ENCODE data around the gene SEZ6L2. TPM values are rescaled to one million over a fixed set of nuclear protein-coding genes. Genes with fewer than 3 reads are reported as not detected.
A peak's percentile ranks its signal among the peaks of the same experiment; 100 is the strongest.

SEZ6L2 gene
- total and polyA plus RNA-seq, 2 of the 13 experiments (the other 11 are each of a cell fraction or from before 2014, with no cell fraction given): 14.9 to 16.9 TPM

DNA sequence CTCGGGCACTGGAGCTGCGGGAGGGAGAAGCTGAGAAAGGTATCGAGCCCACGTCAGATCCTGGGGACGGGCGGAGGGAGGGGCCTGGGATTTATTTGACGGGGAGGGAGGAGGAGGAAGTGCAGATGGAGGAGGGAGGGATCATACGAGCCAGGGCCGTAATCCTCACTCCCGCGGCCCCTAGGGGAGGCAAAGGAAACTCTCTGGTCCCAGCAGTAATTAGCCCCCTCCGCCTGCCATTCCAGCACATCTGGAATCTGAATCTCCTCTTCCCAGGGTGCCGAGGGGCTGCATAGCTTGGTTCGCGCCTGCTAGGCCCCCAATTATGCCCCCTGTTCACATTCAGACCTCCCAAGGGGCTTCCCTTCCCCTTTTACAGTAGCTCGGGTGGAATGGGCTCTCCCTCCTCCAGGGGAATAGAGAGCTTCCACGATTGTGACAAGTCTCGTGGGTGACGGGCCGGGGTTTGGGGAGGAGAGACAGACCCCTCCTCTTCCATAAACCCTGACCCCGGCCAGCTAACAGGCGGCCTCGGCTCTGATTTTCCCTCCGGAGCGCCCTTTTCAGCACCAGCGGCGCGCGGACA lies at the start of gene SEZ6L2 (continued):
- TF ChIP-seq, protein P1, sequence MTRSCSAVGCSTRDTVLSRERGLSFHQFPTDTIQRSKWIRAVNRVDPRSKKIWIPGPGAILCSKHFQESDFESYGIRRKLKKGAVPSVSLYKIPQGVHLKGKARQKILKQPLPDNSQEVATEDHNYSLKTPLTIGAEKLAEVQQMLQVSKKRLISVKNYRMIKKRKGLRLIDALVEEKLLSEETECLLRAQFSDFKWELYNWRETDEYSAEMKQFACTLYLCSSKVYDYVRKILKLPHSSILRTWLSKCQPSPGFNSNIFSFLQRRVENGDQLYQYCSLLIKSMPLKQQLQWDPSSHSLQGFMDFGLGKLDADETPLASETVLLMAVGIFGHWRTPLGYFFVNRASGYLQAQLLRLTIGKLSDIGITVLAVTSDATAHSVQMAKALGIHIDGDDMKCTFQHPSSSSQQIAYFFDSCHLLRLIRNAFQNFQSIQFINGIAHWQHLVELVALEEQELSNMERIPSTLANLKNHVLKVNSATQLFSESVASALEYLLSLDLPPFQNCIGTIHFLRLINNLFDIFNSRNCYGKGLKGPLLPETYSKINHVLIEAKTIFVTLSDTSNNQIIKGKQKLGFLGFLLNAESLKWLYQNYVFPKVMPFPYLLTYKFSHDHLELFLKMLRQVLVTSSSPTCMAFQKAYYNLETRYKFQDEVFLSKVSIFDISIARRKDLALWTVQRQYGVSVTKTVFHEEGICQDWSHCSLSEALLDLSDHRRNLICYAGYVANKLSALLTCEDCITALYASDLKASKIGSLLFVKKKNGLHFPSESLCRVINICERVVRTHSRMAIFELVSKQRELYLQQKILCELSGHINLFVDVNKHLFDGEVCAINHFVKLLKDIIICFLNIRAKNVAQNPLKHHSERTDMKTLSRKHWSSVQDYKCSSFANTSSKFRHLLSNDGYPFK (CRISPR knock-in tag; IDR thresholded peaks at IDR 0.05; ENCODE audit: borderline replicate concordance): 0 out of 2 replicates have a peak, but pooled peaks have one; percentile 35
- TF ChIP-seq SRSF1 (optimal IDR thresholded peaks at IDR 0.05; ENCODE audit: low read depth, low read length): peak; percentile 33
- TF ChIP-seq TEAD2 (CRISPR knock-in tag; IDR thresholded peaks at IDR 0.05): peak; percentile 89; the same call in 1 of the 2 replicates
- TF ChIP-seq, protein P2, sequence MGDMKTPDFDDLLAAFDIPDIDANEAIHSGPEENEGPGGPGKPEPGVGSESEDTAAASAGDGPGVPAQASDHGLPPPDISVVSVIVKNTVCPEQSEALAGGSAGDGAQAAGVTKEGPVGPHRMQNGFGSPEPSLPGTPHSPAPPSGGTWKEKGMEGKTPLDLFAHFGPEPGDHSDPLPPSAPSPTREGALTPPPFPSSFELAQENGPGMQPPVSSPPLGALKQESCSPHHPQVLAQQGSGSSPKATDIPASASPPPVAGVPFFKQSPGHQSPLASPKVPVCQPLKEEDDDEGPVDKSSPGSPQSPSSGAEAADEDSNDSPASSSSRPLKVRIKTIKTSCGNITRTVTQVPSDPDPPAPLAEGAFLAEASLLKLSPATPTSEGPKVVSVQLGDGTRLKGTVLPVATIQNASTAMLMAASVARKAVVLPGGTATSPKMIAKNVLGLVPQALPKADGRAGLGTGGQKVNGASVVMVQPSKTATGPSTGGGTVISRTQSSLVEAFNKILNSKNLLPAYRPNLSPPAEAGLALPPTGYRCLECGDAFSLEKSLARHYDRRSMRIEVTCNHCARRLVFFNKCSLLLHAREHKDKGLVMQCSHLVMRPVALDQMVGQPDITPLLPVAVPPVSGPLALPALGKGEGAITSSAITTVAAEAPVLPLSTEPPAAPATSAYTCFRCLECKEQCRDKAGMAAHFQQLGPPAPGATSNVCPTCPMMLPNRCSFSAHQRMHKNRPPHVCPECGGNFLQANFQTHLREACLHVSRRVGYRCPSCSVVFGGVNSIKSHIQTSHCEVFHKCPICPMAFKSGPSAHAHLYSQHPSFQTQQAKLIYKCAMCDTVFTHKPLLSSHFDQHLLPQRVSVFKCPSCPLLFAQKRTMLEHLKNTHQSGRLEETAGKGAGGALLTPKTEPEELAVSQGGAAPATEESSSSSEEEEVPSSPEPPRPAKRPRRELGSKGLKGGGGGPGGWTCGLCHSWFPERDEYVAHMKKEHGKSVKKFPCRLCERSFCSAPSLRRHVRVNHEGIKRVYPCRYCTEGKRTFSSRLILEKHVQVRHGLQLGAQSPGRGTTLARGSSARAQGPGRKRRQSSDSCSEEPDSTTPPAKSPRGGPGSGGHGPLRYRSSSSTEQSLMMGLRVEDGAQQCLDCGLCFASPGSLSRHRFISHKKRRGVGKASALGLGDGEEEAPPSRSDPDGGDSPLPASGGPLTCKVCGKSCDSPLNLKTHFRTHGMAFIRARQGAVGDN (CRISPR knock-in tag; IDR thresholded peaks at IDR 0.05): 0 out of 2 replicates have a peak, but pooled peaks have one; percentile 2
- TF ChIP-seq NCOA1 (CRISPR knock-in tag; IDR thresholded peaks at IDR 0.05): peak; percentile 37; the same call in 1 of the 2 replicates
- TF ChIP-seq TMF1 (CRISPR knock-in tag; IDR thresholded peaks at IDR 0.05; ENCODE audit: low read depth): peak; percentile 95; the same call in 1 of the 2 replicates
- TF ChIP-seq ZNF550 (CRISPR knock-in tag; IDR thresholded peaks at IDR 0.05; ENCODE audit: borderline replicate concordance): no peak
- TF ChIP-seq ZNF891 (CRISPR knock-in tag; IDR thresholded peaks at IDR 0.05): peak; percentile 86
- TF ChIP-seq KLF6 (CRISPR knock-in tag; IDR thresholded peaks at IDR 0.05): peak; percentile 99; the same call in 1 of the 2 replicates
- TF ChIP-seq, protein P3, sequence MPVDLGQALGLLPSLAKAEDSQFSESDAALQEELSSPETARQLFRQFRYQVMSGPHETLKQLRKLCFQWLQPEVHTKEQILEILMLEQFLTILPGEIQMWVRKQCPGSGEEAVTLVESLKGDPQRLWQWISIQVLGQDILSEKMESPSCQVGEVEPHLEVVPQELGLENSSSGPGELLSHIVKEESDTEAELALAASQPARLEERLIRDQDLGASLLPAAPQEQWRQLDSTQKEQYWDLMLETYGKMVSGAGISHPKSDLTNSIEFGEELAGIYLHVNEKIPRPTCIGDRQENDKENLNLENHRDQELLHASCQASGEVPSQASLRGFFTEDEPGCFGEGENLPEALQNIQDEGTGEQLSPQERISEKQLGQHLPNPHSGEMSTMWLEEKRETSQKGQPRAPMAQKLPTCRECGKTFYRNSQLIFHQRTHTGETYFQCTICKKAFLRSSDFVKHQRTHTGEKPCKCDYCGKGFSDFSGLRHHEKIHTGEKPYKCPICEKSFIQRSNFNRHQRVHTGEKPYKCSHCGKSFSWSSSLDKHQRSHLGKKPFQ (CRISPR knock-in tag; IDR thresholded peaks at IDR 0.05; ENCODE audit: insufficient replicate concordance): no peak
- TF ChIP-seq ZSCAN21 (CRISPR knock-in tag; IDR thresholded peaks at IDR 0.05; ENCODE audit: borderline replicate concordance): no peak; the same call in 1 of the 2 replicates
- TF ChIP-seq RFXAP (CRISPR knock-in tag; IDR thresholded peaks at IDR 0.05; ENCODE audit: borderline replicate concordance): peak; percentile 91; the same call in 1 of the 2 replicates
- TF ChIP-seq MTA1 (CRISPR knock-in tag; IDR thresholded peaks at IDR 0.05; ENCODE audit: borderline replicate concordance): no peak
- no peak for TF ChIP-seq ZNF451 (CRISPR knock-in tag; IDR thresholded peaks at IDR 0.05)
- TF ChIP-seq, protein P4, sequence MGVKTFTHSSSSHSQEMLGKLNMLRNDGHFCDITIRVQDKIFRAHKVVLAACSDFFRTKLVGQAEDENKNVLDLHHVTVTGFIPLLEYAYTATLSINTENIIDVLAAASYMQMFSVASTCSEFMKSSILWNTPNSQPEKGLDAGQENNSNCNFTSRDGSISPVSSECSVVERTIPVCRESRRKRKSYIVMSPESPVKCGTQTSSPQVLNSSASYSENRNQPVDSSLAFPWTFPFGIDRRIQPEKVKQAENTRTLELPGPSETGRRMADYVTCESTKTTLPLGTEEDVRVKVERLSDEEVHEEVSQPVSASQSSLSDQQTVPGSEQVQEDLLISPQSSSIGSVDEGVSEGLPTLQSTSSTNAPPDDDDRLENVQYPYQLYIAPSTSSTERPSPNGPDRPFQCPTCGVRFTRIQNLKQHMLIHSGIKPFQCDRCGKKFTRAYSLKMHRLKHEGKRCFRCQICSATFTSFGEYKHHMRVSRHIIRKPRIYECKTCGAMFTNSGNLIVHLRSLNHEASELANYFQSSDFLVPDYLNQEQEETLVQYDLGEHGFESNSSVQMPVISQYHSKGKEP (CRISPR knock-in tag; IDR thresholded peaks at IDR 0.05): peak; percentile 97; the same call in 1 of the 2 replicates
- TF ChIP-seq, protein P5, sequence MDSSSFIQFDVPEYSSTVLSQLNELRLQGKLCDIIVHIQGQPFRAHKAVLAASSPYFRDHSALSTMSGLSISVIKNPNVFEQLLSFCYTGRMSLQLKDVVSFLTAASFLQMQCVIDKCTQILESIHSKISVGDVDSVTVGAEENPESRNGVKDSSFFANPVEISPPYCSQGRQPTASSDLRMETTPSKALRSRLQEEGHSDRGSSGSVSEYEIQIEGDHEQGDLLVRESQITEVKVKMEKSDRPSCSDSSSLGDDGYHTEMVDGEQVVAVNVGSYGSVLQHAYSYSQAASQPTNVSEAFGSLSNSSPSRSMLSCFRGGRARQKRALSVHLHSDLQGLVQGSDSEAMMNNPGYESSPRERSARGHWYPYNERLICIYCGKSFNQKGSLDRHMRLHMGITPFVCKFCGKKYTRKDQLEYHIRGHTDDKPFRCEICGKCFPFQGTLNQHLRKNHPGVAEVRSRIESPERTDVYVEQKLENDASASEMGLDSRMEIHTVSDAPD (CRISPR knock-in tag; IDR thresholded peaks at IDR 0.05): no peak
- no peak; the same call in 1 of the 2 replicates for TF ChIP-seq ZNF143 (CRISPR knock-in tag; IDR thresholded peaks at IDR 0.05)

Data from HepG2 (cell line).